Fibroblast of lung (primary cell): ENCODE data around the gene DEFB131B. TPM values are rescaled to one million over a fixed set of nuclear protein-coding genes. Genes with fewer than 3 reads are reported as not detected.
"Not testable (repeated sequence)": the region's sequence is repeated elsewhere in the genome, so short reads cannot be mapped to it uniquely, and the experiment has no call there.

Experiments
- DNase-seq, 2 donors: peaks; one replicate each; pipeline versions ENCODE4 v3.0.0 to v3.0.0-alpha.2; 2010; ENCODE audit warnings: low read depth in 2 of 2
- H2AFZ ChIP-seq: 2 replicates; pipeline ENCODE4 v1.5.1; 2012; ENCODE audit warnings: low read length, control low read depth, inconsistent platforms
- H3K27ac ChIP-seq: 2 replicates; pipeline ENCODE4 v1.5.1; 2011; ENCODE audit warnings: low read length, control low read depth; ENCODE audit not compliant: insufficient read depth
- H3K27me3 ChIP-seq: 2 replicates; pipeline ENCODE4 v1.5.1; 2011; ENCODE audit warnings: mild to moderate bottlenecking, low read length; ENCODE audit not compliant: control insufficient read depth, insufficient read depth
- H3K36me3 ChIP-seq: 2 replicates; pipeline ENCODE4 v1.5.1; 2011; ENCODE audit warnings: low read length; ENCODE audit not compliant: control insufficient read depth, insufficient read depth
- H3K4me1 ChIP-seq: 2 replicates; pipeline ENCODE4 v1.5.1; 2011; ENCODE audit warnings: low read length; ENCODE audit not compliant: control insufficient read depth, insufficient read depth; ENCODE audit errors: extremely low read depth
- H3K4me2 ChIP-seq: 2 replicates; pipeline ENCODE4 v1.5.1; 2011; ENCODE audit warnings: low read length, control low read depth; ENCODE audit not compliant: insufficient read depth; ENCODE audit errors: extremely low read depth
- H3K4me3 ChIP-seq, 4 experiments: fragments of 200-600 bp in 1 of 4; sonication (generic) in 1 of 4; replicated peaks in 1 of 4; 2 replicates each; pipeline ENCODE4 v1.5.1; 2011 to 2016; ENCODE audit warnings: low read length in 4 of 4, low read depth in 3 of 4, mild to moderate bottlenecking in 3 of 4, control low read depth in 2 of 4, inconsistent platforms in 1 of 4, mixed read lengths in 1 of 4; ENCODE audit not compliant: insufficient read depth in 1 of 4; ENCODE audit errors: control extremely low read depth in 1 of 4
- H3K79me2 ChIP-seq: 2 replicates; pipeline ENCODE4 v1.5.1; 2012; ENCODE audit warnings: mild to moderate bottlenecking, low read length, inconsistent platforms; ENCODE audit not compliant: control insufficient read depth, insufficient read depth
- H3K9ac ChIP-seq: 2 replicates; pipeline ENCODE4 v1.5.1; 2011; ENCODE audit warnings: mild to moderate bottlenecking, low read length, control low read depth; ENCODE audit not compliant: insufficient read depth
- H3K9me3 ChIP-seq: 2 replicates; pipeline ENCODE4 v1.5.1; 2012; ENCODE audit warnings: low read depth, low read length; ENCODE audit not compliant: control insufficient read depth, insufficient read depth
- H4K20me1 ChIP-seq: 2 replicates; pipeline ENCODE4 v1.5.1; 2011; ENCODE audit warnings: low read length; ENCODE audit not compliant: control insufficient read depth, insufficient read depth; ENCODE audit errors: extremely low read depth
- EZH2 ChIP-seq: IDR thresholded peaks from 2 replicates; pipeline ENCODE4 v1.5.1; 2012; ENCODE audit warnings: low read length, control low read depth, mild to moderate bottlenecking; ENCODE audit errors: missing control alignments
- polyA plus RNA-seq, 2 donors: library from polyadenylated mRNA; depleted of rRNA in 1 of 2; stranded (reverse) in 1 of 2; unstranded in 1 of 2; fragments of >200 nt; gene quantifications; 2 replicates each; pipeline ENCODE4 v1.2.1, GENCODE V29; 2011 to 2012; ENCODE audit warnings: missing spikeins in 1 of 2
- total RNA-seq: library from RNA; depleted of rRNA; stranded (reverse); fragments of >200 nt; gene quantifications from 2 replicates; pipeline ENCODE4 v1.2.1, GENCODE V29; 2014
- TF ChIP-seq, protein P1 (sequence below), 2 donors: IDR thresholded peaks in 1 of 2; conservative IDR thresholded peaks in 1 of 2; 1 replicate in 1 of 2; 2 replicates in 1 of 2; pipeline ENCODE4 v1.5.1; 2011 to 2012; ENCODE audit warnings: low read length in 2 of 2, control low read depth in 1 of 2, inconsistent platforms in 1 of 2, low read depth in 1 of 2, mild to moderate bottlenecking in 1 of 2

The DEFB131B gene
- total and polyA plus RNA-seq, 2 donors (not counting 1 experiment from before 2014, with no cell fraction given): not detected

DNA sequence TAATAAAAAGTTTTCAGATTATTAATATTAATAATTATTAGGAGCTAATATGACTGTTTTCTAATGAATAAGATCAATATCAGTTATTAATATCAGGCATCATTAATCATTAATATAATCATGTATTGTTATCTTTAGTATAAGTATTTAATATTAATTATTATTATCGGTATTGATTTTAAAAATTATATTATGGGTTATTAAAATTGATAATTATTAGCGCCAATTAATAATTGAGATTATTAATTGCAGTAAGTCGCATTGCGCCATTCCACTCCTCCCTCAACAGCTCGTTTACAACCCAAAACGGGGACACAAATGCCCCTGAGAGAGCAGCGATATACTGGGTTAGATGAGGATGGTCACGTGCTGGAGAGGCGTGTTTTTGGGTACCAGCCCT, 30.0 kb downstream of the DEFB131B start:
- H3K27me3 ChIP-seq: no peaks in the 10 kb centered on the region
- H3K4me1 ChIP-seq: no peaks in the 10 kb centered on the region
- H3K9me3 ChIP-seq: no peaks in the 10 kb centered on the region
- H3K4me2 ChIP-seq: no peak overlapping the region
- H3K4me3 ChIP-seq: no peak overlapping the region
- no peaks in the 10 kb centered on the region for H4K20me1 ChIP-seq
- TF ChIP-seq EZH2: no peak
- TF ChIP-seq, protein P1, sequence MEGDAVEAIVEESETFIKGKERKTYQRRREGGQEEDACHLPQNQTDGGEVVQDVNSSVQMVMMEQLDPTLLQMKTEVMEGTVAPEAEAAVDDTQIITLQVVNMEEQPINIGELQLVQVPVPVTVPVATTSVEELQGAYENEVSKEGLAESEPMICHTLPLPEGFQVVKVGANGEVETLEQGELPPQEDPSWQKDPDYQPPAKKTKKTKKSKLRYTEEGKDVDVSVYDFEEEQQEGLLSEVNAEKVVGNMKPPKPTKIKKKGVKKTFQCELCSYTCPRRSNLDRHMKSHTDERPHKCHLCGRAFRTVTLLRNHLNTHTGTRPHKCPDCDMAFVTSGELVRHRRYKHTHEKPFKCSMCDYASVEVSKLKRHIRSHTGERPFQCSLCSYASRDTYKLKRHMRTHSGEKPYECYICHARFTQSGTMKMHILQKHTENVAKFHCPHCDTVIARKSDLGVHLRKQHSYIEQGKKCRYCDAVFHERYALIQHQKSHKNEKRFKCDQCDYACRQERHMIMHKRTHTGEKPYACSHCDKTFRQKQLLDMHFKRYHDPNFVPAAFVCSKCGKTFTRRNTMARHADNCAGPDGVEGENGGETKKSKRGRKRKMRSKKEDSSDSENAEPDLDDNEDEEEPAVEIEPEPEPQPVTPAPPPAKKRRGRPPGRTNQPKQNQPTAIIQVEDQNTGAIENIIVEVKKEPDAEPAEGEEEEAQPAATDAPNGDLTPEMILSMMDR (conservative IDR thresholded peaks at IDR 0.05 in 1 of 2, IDR thresholded peaks at IDR 0.05 in 1 of 2; ENCODE audit: low read depth in 1 of 2, low read length in 2 of 2): no peak
- H3K27ac ChIP-seq: no peak overlapping the region
- H2AFZ ChIP-seq: no peak overlapping the region
- no peaks in the 10 kb centered on the region for H3K36me3 ChIP-seq
- no peak overlapping the region for H3K9ac ChIP-seq
- DNase-seq: no peak
- no peaks in the 10 kb centered on the region for H3K79me2 ChIP-seq

DNA sequence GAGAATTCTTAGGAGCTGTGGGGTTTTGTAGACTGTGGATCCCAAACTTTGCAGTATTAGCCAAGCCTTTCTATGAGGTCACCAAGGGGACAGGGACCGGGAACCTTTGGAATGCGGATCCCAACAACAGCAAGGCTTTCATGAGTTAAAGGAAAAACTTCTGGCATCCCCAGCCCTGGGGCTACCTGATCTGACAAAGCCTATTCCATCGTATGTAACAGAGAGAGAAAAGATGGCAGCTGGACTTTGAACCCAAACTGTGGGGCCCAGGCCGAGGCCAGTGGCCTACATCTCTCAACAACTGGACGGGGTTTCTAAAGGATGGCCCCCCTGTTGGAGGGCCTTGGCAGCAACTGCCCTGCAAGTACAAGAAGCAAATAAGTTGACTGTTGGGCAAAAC, 32.5 kb downstream of the DEFB131B start:
- not testable (repeated sequence) for H3K4me1 ChIP-seq, H4K20me1 ChIP-seq, H3K36me3 ChIP-seq, H3K27me3 ChIP-seq, DNase-seq, H3K79me2 ChIP-seq, H2AFZ ChIP-seq, H3K4me3 ChIP-seq, H3K9me3 ChIP-seq, H3K9ac ChIP-seq, H3K27ac ChIP-seq, H3K4me2 ChIP-seq

DNA sequence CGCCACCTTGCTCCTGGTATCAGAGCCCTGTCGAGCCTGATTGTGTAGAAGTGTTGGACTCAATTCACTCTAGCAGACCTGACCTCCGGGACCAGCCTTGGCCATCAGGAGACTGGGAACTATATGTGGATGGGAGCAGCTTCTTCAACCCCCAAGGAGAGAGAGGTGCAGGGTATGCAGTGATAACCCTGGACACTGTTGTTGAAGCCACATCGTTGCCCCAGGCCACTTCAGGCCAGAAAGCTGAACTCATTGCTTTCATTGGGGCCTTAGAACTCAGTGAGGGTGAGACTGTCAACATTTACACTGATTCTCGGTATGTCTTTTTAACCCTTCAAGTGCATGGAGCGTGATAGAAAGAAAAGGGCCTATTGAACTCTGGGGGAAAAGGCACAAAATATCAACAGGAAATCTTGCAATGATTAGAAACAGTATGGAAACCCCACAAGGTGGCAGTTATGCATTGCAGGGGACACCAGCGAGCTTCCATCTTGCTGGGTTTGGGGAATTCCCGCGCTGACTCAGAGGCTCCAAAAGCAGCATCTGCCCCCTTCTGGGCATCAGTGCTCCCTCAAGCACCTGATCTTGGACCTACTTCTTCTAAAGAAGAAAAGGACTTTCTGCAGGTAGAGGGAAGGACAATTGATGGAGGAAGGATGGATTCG, 33.2 kb downstream of the DEFB131B start:
- H2AFZ ChIP-seq, H3K36me3 ChIP-seq, DNase-seq: not testable (repeated sequence)

DNA sequence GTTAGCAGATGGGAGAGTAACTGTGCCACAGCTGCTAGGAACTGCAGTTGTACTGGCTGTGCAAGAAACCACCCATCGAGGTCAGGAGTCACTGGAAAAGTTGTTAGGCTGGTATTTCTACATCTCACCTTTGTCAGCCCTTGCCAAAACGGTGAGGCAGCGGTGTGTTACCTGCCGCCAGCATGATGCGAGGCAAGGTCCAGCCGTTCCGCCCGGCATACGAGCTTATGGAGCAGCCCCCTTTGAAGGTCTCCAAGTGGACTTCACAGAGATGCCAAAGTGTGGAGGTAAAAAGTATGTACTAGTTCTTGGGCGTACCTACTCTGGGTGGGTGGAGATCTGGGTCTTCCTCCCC, 33.7 kb downstream of the DEFB131B start:
- H3K36me3 ChIP-seq, H3K4me2 ChIP-seq, H3K9ac ChIP-seq, H3K27ac ChIP-seq, DNase-seq, H2AFZ ChIP-seq, H3K4me1 ChIP-seq, H3K9me3 ChIP-seq, H4K20me1 ChIP-seq, H3K27me3 ChIP-seq, H3K79me2 ChIP-seq, H3K4me3 ChIP-seq: not testable (repeated sequence)

More for the DNA sequence above, 33.2 kb downstream of the DEFB131B start:
- not testable (repeated sequence) for H3K27me3 ChIP-seq, H3K4me1 ChIP-seq, H3K9ac ChIP-seq, H3K4me3 ChIP-seq, H3K9me3 ChIP-seq, H3K27ac ChIP-seq, H3K4me2 ChIP-seq, H3K79me2 ChIP-seq, H4K20me1 ChIP-seq
